ENCODE data around the gene DNAJC12.
"Not testable (repeated sequence)": the region's sequence is repeated elsewhere in the genome, so short reads cannot be mapped to it uniquely, and the experiment has no call there.

Gene DNAJC12

GRCh38 chr10:67770537-67770936 lies 67.5 kb downstream of the DNAJC12 start:
- no peak overlapping the region for H3K4me3 ChIP-seq (ENCODE audit: control insufficient read depth, low read depth, low read length)
- TF ChIP-seq CTCF (IDR thresholded peaks at IDR 0.05; ENCODE audit: control insufficient read depth, insufficient read depth, low read depth, low read length, missing control alignments), result no peak
- no peak for DNase-seq (ENCODE audit: low read depth)

- DNase-seq (ENCODE audit: low read depth), result no peak
- no peak overlapping the region for H3K4me3 ChIP-seq (ENCODE audit: control insufficient read depth, low read depth, low read length)
- TF ChIP-seq CTCF (IDR thresholded peaks at IDR 0.05; ENCODE audit: control insufficient read depth, insufficient read depth, low read depth, low read length, missing control alignments), result no peak
Measured at GRCh38 chr10:67767244-67767643, 70.7 kb downstream of the DNAJC12 start.

GRCh38 chr10:67764012-67764822 lies 73.8 kb downstream of the DNAJC12 start:
- peak overlapping the region; percentile 88 for H3K4me3 ChIP-seq (ENCODE audit: control insufficient read depth, low read depth, low read length)
- peak; percentile 71 for DNase-seq (ENCODE audit: low read depth)
- TF ChIP-seq CTCF (IDR thresholded peaks at IDR 0.05; ENCODE audit: control insufficient read depth, insufficient read depth, low read depth, low read length, missing control alignments), result no peak

GRCh38 chr10:67763499-67764011 lies 74.4 kb downstream of the DNAJC12 start:
- no peak for DNase-seq (ENCODE audit: low read depth)
- peak overlapping the region; percentile 88 for H3K4me3 ChIP-seq (ENCODE audit: control insufficient read depth, low read depth, low read length)
- TF ChIP-seq CTCF (IDR thresholded peaks at IDR 0.05; ENCODE audit: control insufficient read depth, insufficient read depth, low read depth, low read length, missing control alignments), result no peak

GRCh38 chr10:67762567-67762966 lies 75.4 kb downstream of the DNAJC12 start:
- DNase-seq (ENCODE audit: low read depth); H3K4me3 ChIP-seq (ENCODE audit: control insufficient read depth, low read depth, low read length): not testable (repeated sequence)

- H3K4me3 ChIP-seq (ENCODE audit: control insufficient read depth, low read depth, low read length), result no peak overlapping the region
- DNase-seq (ENCODE audit: low read depth), result no peak
- no peak for TF ChIP-seq CTCF (IDR thresholded peaks at IDR 0.05; ENCODE audit: control insufficient read depth, insufficient read depth, low read depth, low read length, missing control alignments)
Measured at GRCh38 chr10:67760272-67760671, 77.7 kb downstream of the DNAJC12 start.
